Motor neuron (in vitro differentiated cells): Measurements from ENCODE around the gene CAMSAP2. TPM values are rescaled to one million over a fixed set of nuclear protein-coding genes. Genes with fewer than 3 reads are reported as not detected.

Experiments used
- ATAC-seq, 8 experiments: fragments of 200-7000 bp; cut with Tn5 transposase; replicated peaks in 6 of 8; 2 replicates each; pipeline ENCODE4 v1.8.0; 2021; ENCODE audit warnings: mild to moderate bottlenecking in 8 of 8, moderate library complexity in 8 of 8
- H3K27ac ChIP-seq, 2 donors: fragments of 250-450 bp; sonication (Bioruptor Pico); 2 replicates each; pipeline ENCODE4 v1.9.0; 2021; ENCODE audit warnings: antibody characterized with exemption in 2 of 2, mild to moderate bottlenecking in 2 of 2, moderate library complexity in 1 of 2
- H3K4me1 ChIP-seq, 2 donors: fragments of 250-450 bp; sonication (Bioruptor Pico); replicated peaks in 1 of 2; 2 replicates each; pipeline ENCODE4 v1.6.1; 2021; ENCODE audit warnings: antibody characterized with exemption in 2 of 2, mild to moderate bottlenecking in 2 of 2, moderate library complexity in 1 of 2
- H3K4me3 ChIP-seq, 5 donors: fragments of 250-450 bp; sonication (Bioruptor Pico); 2 replicates each; pipeline ENCODE4 v1.9.0; 2021; ENCODE audit warnings: antibody characterized with exemption in 5 of 5, mild to moderate bottlenecking in 5 of 5, moderate library complexity in 4 of 5
- WGBS, 10 experiments: fragments of 450-650 bp; shearing (Covaris generic); methylation state at CpG; one replicate each; pipeline ENCODE4 v1.0.0; 2022; 5-methylcytosine and 5-hydroxymethylcytosine counted together
- in situ Hi-C, 9 experiments: fragments of 400-800 bp; cut with MboI; loops; one replicate each; pipeline ENCODE4 v1.15.0; 2021; ENCODE audit warnings: low sequenced_read_pairs in 9 of 9, low pct_unique_long_range_greater_than_20kb in 2 of 9; ENCODE audit not compliant: unreplicated experiment in 9 of 9
- total RNA-seq, 8 experiments: library from RNA; unstranded; fragments of 300-600 nt; gene quantifications; 2 replicates each; pipeline versions ENCODE4 v1.2.3 to v1.2.4, GENCODE V29; 2022

CAMSAP2 gene
- total RNA-seq, 8 experiments from 2014 or later = 17.2 to 70.2 (median 59.7) TPM

DNA sequence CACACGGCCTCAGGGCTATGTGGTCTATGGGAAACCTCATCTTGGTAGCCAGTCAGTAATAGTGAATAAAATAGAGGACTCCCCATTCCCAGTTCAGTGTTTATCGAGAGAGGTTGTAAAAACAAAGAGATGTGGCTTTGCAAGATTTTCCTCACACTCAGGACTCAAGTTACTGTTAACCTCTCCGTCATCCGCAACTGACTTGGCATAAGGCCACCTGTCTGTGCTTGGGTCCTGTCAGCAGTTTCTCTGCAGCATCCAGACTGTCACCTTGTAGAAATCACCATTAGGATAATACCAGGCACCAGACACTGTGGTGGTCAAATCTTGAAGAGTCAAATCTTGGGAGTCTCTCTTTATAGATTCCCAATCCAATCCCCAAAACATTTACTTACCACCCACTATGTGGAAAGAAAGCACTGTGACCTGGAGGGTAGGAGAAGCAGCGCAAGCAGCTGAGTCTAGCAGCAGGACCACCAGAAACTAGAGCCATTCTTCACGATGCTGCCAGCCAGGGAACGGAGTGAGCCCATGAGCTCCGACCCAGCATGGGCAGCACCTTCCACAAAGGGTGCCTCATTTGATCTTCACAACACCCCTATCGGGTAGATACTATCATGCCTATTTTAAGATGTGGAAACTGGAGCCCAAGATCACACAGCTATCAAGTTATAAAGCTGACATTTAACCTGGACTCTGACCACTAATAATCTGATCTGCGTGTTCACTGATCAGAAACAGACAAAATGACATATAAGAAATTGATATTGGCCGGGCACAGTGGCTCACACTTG, 128.5 kb downstream of the CAMSAP2 start:
- in situ Hi-C loops = no loop called here
- ATAC-seq = peak in 3 of 8 experiments; percentile 8 to 26 (median 9)
- 24 to 100% (median 74%) methylated on average over 1 to 10 of the region's 11 CpGs; no CpG with 5 or more reads in 1 of the 10 experiments for WGBS, 10 experiments

DNA sequence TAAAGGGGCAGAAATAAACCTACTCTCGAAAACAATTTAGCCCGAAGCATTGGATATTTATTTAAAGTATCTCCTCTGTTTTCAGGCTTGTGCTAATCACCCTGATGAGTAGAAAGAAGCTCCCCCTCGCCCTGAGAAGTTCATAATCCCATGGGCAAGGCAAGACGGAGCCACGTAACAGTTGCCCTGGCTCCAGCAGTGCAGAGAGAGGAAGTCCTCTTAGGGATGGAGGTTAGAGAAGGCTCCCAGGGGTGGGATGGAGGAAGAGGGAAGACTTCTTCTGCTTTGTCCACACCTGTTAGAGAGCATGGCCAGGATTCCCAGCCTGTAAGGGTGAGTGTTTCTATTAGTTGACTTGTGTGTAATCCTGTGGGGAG, 130.7 kb downstream of the CAMSAP2 start:
- Histone ChIP-seq H3K4me3 (no peak overlapping the region), H3K4me1 (peaks cover 4 to 8% of the 10 kb centered on the region in 2 donors), H3K27ac (no peak overlapping the region)
- in situ Hi-C loops = no loop called here
- 68 to 100% (median 93%) methylated on average over 2 to 5 of the region's 5 CpGs for WGBS, 10 experiments
- no peak for ATAC-seq

More for the DNA sequence above, 128.5 kb downstream of the CAMSAP2 start:
- no peak overlapping the region for H3K4me3 ChIP-seq
- H3K27ac ChIP-seq = no peak overlapping the region
- H3K4me1 ChIP-seq = no peaks in the 10 kb centered on the region

DNA sequence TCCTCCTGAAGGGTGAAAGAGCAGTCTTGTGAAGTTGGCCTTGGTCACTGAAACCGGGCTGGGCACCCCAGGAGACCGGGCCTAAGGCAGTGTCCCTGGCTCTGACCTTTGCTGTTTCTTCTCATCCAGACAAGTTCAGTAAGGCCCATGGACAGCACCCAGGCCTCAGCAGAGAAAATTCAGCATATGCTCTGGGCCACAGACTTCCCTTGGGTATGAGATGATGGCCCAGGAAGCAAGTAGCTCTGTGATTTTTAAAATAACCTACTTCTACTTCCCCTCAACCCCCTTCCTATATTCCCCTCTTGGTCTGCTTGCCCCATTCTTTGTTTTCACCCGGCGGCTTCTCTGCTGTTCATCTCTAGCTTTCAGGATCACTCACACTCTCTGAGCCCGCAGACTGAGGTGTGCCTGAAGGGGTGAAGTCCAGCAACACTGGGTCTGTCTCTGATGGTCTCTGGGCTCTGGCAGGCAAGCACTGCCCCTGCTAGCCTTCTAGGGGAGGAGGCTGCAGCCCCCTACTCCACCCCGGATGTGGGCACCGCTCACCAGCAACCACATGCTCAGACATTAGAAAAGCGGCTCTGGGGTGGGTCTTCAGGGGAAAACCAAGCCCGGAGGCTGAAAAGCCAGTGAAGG, 131.2 kb downstream of the CAMSAP2 start:
- no peak for ATAC-seq
- no peak overlapping the region for H3K27ac ChIP-seq
- H3K4me1 ChIP-seq = peaks cover 4 to 8% of the 10 kb centered on the region in 2 donors
- H3K4me3 ChIP-seq = no peak overlapping the region
- 55 to 100% (median 90%) methylated on average over 2 to 7 of the region's 9 CpGs; no CpG with 5 or more reads in 4 of the 10 experiments for WGBS, 10 experiments
- in situ Hi-C loops = no loop called here

DNA sequence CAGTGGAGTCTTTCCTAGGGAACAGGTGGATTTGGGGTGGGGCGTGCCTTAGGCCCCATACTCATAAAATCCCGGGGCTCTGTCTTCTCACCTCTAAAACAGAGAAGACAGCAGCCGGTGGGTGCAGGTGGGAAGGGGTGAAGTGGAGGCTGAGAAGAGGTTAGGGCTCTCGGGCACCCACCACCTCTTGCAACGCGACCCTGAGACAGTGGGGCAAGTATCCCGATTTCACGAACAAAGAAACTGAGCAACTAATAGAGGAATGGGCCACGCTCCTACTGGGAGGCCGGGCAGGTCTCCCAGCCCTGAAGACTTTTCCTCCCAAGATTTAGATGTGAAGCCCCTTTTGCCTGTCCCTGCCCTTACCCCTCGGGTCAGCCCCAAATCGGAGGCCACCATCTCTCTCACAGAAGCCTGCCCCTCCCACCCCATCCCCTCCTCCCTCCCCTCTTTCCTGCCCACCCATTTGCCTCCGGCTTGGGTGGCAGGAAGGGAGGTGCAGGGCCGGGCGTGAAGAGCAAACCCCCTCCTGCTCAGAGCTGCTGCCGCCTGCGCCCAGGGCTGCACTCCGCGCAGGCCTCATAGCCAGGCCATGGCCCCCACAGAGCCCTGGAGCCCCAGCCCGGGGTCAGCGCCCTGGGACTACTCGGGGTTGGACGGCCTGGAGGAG, 133.9 kb downstream of the CAMSAP2 start, which contains the start of gene GPR25:
Gene GPR25 (plus strand): TSS at position 536 of the 670 bp plus-strand sequence. CDS start 57 bp downstream, at position 593.
- H3K4me1 ChIP-seq = peaks cover 4 to 8% of the 10 kb centered on the region in 2 donors
- H3K4me3 ChIP-seq = peak within 1 kb of the TSS in 2 of 5 donors; percentile 7 to 10
- in situ Hi-C loops = no loop called here
- no peak within 1 kb of the TSS for H3K27ac ChIP-seq
- ATAC-seq = peak in 3 of 8 experiments; percentile 6 to 40 (median 37)
- WGBS, 10 experiments = 80 to 100% (median 83%) methylated on average over 1 to 7 of the region's 23 CpGs; no CpG with 5 or more reads in 5 of the 10 experiments

DNA sequence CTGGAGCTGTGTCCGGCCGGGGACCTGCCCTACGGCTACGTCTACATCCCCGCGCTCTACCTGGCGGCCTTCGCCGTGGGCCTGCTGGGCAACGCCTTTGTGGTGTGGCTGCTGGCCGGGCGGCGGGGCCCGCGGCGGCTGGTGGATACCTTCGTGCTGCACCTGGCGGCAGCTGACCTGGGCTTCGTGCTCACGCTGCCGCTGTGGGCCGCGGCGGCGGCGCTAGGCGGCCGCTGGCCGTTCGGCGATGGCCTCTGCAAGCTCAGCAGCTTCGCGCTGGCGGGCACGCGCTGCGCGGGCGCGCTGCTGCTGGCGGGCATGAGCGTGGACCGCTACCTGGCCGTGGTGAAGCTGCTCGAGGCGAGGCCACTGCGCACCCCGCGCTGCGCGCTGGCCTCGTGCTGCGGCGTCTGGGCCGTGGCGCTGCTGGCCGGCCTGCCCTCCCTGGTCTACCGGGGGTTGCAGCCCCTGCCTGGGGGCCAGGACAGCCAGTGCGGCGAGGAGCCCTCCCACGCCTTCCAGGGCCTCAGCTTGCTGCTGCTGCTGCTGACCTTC, 134.5 kb downstream of the CAMSAP2 start:
- in situ Hi-C loops = no loop called here
- ATAC-seq = peak in 7 of 8 experiments; percentile 11 to 85 (median 62)

DNA sequence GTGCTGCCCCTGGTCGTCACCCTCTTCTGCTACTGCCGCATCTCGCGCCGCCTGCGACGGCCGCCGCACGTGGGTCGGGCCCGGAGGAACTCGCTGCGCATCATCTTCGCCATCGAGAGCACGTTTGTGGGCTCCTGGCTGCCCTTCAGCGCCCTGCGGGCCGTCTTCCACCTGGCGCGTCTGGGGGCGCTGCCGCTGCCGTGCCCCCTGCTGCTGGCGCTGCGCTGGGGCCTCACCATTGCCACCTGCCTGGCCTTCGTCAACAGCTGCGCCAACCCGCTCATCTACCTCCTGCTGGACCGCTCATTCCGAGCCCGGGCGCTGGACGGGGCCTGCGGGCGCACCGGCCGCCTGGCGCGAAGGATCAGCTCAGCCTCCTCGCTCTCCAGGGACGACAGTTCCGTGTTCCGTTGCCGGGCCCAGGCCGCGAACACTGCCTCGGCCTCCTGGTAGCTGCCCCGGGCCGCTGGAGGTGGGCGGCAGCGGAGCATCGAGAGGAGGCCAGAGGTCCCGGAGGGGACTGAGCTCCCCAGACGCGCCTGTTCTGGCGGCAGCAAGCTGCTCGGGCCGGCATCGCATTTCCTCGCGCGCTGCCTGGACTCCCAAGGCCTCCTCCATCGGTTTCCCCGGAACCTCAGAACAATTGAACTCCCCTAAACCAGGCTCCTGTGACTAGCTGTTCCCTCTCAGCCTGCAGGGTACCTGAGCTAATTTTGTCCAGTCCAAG, 135.1 kb downstream of the CAMSAP2 start:
- peak in 6 of 8 experiments; percentile 20 to 31 (median 25) for ATAC-seq
- in situ Hi-C loops = no loop called here
- WGBS, 10 experiments = 15 to 100% (median 47%) methylated on average over 1 to 43 of the region's 66 CpGs; no CpG with 5 or more reads in 4 of the 10 experiments
- H3K4me3 ChIP-seq = peak overlapping the region in 1 of 5 donors; percentile 10
- no peak overlapping the region for H3K27ac ChIP-seq
- H3K4me1 ChIP-seq = peaks cover 4 to 8% of the 10 kb centered on the region in 2 donors

More for the DNA sequence above, 134.5 kb downstream of the CAMSAP2 start:
- H3K4me1 ChIP-seq = peaks cover 4 to 8% of the 10 kb centered on the region in 2 donors
- H3K4me3 ChIP-seq = peak overlapping the region in 2 of 5 donors; percentile 7 to 10
- 9 to 53% (median 19%) methylated on average over 6 to 49 of the region's 61 CpGs; no CpG with 5 or more reads in 7 of the 10 experiments for WGBS, 10 experiments
- H3K27ac ChIP-seq = no peak overlapping the region

DNA sequence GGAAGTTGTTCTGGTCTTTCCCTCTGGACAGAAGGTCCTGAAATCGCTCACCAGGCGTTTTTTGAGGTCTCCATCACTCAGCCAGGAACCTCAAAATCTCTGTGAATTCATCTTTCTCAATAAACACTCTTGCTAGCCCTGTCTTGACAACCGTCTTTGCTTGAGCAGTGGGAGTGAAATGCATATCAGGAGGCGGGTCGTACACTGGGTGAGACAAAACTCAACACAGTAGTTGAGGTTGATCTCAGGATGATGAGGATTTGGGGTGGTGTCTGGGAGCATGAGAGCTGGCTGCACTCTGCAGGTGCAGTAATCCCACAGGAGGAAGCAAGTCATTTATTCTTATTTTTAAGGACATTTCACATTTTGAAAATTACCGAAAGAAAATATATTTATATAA, 136.0 kb downstream of the CAMSAP2 start:
- H3K27ac ChIP-seq = no peak overlapping the region
- WGBS, 10 experiments = 36 to 93% (median 81%) methylated on average over 3 to 6 of the region's 6 CpGs; no CpG with 5 or more reads in 3 of the 10 experiments
- H3K4me1 ChIP-seq = peaks cover 4 to 8% of the 10 kb centered on the region in 2 donors
- in situ Hi-C loops = no loop called here
- H3K4me3 ChIP-seq = no peak overlapping the region
- no peak for ATAC-seq

DNA sequence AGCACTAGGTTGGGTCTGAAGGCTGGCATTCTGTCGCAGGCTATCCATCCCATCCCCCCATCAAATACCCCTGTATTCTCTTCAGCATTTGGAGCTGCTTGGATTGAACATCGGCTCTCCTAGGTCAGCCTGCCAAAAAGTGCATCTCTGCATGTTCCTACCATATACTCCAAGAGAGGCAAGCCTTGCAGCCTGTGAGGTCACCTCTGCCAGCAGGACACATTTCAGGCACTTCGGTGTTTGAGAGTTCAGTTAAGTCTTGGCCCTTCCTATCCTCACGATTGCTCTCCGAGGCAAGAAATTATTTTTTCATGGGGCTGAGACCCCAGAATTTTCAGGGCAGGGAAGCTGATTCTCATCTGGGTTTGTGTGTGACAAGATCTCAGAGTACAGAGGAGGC, 136.7 kb downstream of the CAMSAP2 start:
- Histone ChIP-seq H3K4me1 (peaks cover 4 to 12% of the 10 kb centered on the region in 2 donors), H3K4me3 (no peak overlapping the region), H3K27ac (no peak overlapping the region)
- in situ Hi-C loops = no loop called here
- WGBS, 10 experiments = 36 to 100% (median 76%) methylated on average over 2 to 4 of the region's 5 CpGs; no CpG with 5 or more reads in 2 of the 10 experiments
- ATAC-seq = no peak

DNA sequence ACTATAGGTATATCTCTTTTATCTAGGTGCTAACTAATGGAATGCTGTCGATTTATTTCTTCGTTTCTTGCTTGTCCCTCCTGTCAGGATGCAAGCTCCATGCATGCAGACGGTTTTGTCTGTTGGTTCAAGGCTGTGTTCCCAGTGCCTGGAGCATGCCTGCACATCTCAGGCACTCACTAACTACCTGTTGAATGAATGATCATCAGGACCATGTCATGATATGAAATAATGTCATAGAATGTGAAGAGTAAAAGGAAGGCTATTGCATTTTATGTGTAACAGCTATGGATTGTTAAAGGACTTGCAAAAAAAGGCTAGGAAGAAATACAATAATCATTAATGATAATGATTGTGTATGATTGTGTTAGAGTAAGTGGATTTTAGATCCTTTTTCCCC, 138.3 kb downstream of the CAMSAP2 start:
- WGBS, 10 experiments = 0 to 100% (median 69%) methylated on average over 1 to 3 of the region's 3 CpGs; no CpG with 5 or more reads in 3 of the 10 experiments
- no peak overlapping the region for H3K27ac ChIP-seq
- peaks cover 4 to 12% of the 10 kb centered on the region in 2 donors for H3K4me1 ChIP-seq
- H3K4me3 ChIP-seq = no peak overlapping the region
- no peak for ATAC-seq
- in situ Hi-C loops = no loop called here

DNA sequence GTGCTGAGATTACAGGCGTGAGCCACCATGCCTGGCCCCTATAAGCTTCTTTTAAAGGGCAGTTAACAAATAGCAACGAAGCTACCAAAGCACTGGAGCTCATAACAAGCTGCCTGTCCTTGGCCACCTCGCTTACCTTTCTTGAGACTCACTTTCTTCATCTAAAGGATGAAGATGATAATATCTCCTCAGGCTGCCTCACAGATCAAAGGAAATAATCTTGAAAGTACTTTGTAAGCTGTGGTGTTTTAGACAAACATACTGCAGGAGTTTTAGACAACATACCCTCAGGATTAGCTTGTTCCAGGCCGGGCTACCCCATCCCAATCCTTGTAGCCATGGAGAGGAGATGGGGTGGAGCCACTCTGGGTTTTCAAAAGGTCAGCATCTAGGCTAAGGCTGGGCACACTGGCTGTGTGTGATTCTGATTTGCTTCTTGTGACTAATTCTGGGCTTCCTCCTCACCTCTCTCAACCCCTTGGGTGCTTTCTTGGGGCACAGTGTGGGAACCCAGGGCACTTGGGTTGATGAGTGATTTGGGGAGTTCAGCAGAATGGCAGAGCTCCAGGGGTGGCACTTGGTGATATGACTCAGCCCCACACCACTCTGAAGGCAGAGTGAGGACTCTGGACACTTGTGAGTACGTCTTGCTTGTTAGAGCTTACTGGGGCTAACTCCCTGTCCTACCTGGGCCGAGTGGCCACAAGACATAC, 139.3 kb downstream of the CAMSAP2 start:
- WGBS, 10 experiments = 7 to 82% (median 72%) methylated on average over 1 to 6 of the region's 6 CpGs; no CpG with 5 or more reads in 2 of the 10 experiments
- no peak for ATAC-seq
- in situ Hi-C loops = no loop called here
- Histone ChIP-seq H3K4me3 (no peak overlapping the region), H3K4me1 (peaks cover 2 to 11% of the 10 kb centered on the region in 2 donors), H3K27ac (no peak overlapping the region)

DNA sequence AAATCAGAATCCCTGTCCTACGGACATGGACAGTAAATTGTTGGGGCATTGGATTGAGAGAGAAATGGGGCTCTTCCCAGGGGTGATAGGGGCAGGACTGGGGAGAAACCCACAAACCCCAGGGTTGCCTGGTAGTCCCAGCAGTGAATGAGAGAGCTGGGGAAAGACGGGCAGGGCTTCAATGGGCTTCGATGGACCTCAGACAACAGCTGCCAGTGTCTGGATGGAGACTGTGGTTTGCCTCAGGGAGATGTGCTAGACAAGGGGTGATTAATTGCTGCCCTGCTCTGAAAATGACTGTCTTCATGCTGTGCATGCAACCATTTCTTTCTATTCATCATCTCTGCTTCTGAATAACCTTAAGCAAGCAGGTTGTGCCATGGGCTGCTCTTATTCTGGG, 141.5 kb downstream of the CAMSAP2 start:
- Histone ChIP-seq H3K4me1 (peaks cover 0 to 4% of the 10 kb centered on the region in 2 donors), H3K4me3 (no peak overlapping the region), H3K27ac (no peak overlapping the region)
- 40 to 92% (median 71%) methylated on average over 1 to 2 of the region's 3 CpGs; no CpG with 5 or more reads in 3 of the 10 experiments for WGBS, 10 experiments
- in situ Hi-C loops = no loop called here
- peak in 4 of 8 experiments; percentile 37 to 70 (median 42) for ATAC-seq
